HCT116 (cell line): ENCODE measurements around the gene CPNE5. TPM values are rescaled to one million over a fixed set of nuclear protein-coding genes. Genes with fewer than 3 reads are reported as not detected.

Experiments
- ATAC-seq: fragments of 200-7000 bp; cut with Tn5 transposase; 2 replicates; pipeline ENCODE4 v1.9.1; 2020; ENCODE audit warnings: mild to moderate bottlenecking, moderate library complexity
- BruUV-seq: library from RNA; stranded (reverse); fragments of 400-500 nt; replicated peaks from 2 replicates; lab custom pipeline; 2021; lab: Mats Ljungman, UMichigan
- CTCF ChIA-PET: fragments of 300-600 bp; sonication (Branson Sonifier 250); formaldehyde crosslinking; loops from one replicate; lab custom pipeline; 2021; ENCODE audit warnings: antibody characterized with exemption; lab: Charles Lee
- POLR2A ChIA-PET: fragments of 300-600, 350-600 bp; sonication (Branson Sonifier 250); formaldehyde crosslinking; loops from one replicate; lab custom pipeline; 2021; ENCODE audit warnings: antibody characterized with exemption; lab: Charles Lee
- RAD21 ChIA-PET, 2 experiments: fragments of 300-600 bp; sonication (Branson Sonifier 250); formaldehyde crosslinking; loops; one replicate each; lab custom pipeline; 2023; ENCODE audit warnings: low total read pairs in 2 of 2; ENCODE audit not compliant: uncharacterized antibody in 2 of 2, unreplicated experiment in 2 of 2, low non-redundant PET in 1 of 2; lab: Charles Lee
- DNase-seq: peaks from one replicate; pipeline ENCODE4 v3.0.0-alpha.2; 2010; ENCODE audit warnings: low read depth, low spot score
- H2AFZ ChIP-seq: fragments of 200-600 bp; shearing (Covaris generic), sonication (generic); 2 replicates; pipeline ENCODE4 v1.6.1; 2017; ENCODE audit warnings: low read depth, mixed run types, mixed read lengths, antibody characterized with exemption, low read length; ENCODE audit not compliant: poor library complexity, severe bottlenecking
- H3K27ac ChIP-seq: 2 replicates; pipeline ENCODE4 v1.5.1; 2012; ENCODE audit warnings: low read depth, low read length
- H3K27me3 ChIP-seq: fragments of 200-600 bp; sonication (generic); 2 replicates; pipeline ENCODE4 v1.6.1; 2016; ENCODE audit warnings: mixed run types, low read length, mixed read lengths; ENCODE audit not compliant: insufficient read depth
- H3K36me3 ChIP-seq, 2 experiments: fragments of 200-500 bp in 1 of 2; fragments of 200-600 bp in 1 of 2; sonication (Bioruptor generic) in 1 of 2; sonication (generic) in 1 of 2; 2 replicates each; pipeline versions ENCODE4 v1.5.1 to v1.6.1; 2014 to 2016; ENCODE audit warnings: low read length in 2 of 2, inconsistent platforms in 1 of 2, mixed read lengths in 1 of 2, mixed run types in 1 of 2; ENCODE audit not compliant: insufficient read depth in 2 of 2, control insufficient read depth in 1 of 2
- H3K4me1 ChIP-seq, 2 experiments: fragments of 200-600 bp in 1 of 2; sonication (generic) in 1 of 2; 2 replicates each; pipeline versions ENCODE4 v1.5.1 to v1.6.1; 2012 to 2017; ENCODE audit warnings: low read length in 2 of 2, inconsistent platforms in 1 of 2, mild to moderate bottlenecking in 1 of 2, mixed read lengths in 1 of 2, mixed run types in 1 of 2, moderate library complexity in 1 of 2; ENCODE audit not compliant: insufficient read depth in 2 of 2, control insufficient read depth in 1 of 2
- H3K4me2 ChIP-seq: fragments of 200-600 bp; sonication (generic); 2 replicates; pipeline ENCODE4 v1.6.1; 2017; ENCODE audit warnings: mixed run types, low read length, mixed read lengths
- H3K4me3 ChIP-seq, 2 experiments: fragments of 200-600 bp in 1 of 2; sonication (generic) in 1 of 2; replicated peaks in 1 of 2; 2 replicates each; pipeline ENCODE4 v1.5.1; 2011 to 2016; ENCODE audit warnings: low read length in 2 of 2, control low read depth in 1 of 2, low read depth in 1 of 2, mild to moderate bottlenecking in 1 of 2, mixed read lengths in 1 of 2, mixed run types in 1 of 2
- H3K79me2 ChIP-seq: fragments of 200-600 bp; sonication (generic); 2 replicates; pipeline ENCODE4 v1.6.1; 2017; ENCODE audit warnings: mild to moderate bottlenecking, mixed run types, low read length, moderate library complexity, mixed read lengths; ENCODE audit not compliant: insufficient read depth
- H3K9ac ChIP-seq: fragments of 200-600 bp; sonication (generic); 2 replicates; pipeline ENCODE4 v1.6.1; 2016; ENCODE audit warnings: low read length, mixed read lengths
- H3K9me2 ChIP-seq: fragments of 200-600 bp; sonication (generic), shearing (Covaris generic); 2 replicates; pipeline ENCODE4 v1.6.1; 2017; ENCODE audit warnings: mixed run types, mild to moderate bottlenecking, moderate library complexity; ENCODE audit not compliant: insufficient read depth
- H3K9me3 ChIP-seq, 2 experiments: fragments of 200-500 bp in 1 of 2; fragments of 200-600 bp in 1 of 2; sonication (Bioruptor generic) in 1 of 2; sonication (generic) in 1 of 2; 2 replicates each; pipeline ENCODE4 v1.6.1; 2014 to 2017; ENCODE audit warnings: low read length in 2 of 2, mixed read lengths in 2 of 2, inconsistent platforms in 1 of 2, low read depth in 1 of 2, mild to moderate bottlenecking in 1 of 2, mixed run types in 1 of 2, moderate library complexity in 1 of 2; ENCODE audit not compliant: control insufficient read depth in 1 of 2, insufficient read depth in 1 of 2
- H4K20me1 ChIP-seq: fragments of 200-600 bp; sonication (generic), shearing (Covaris generic); 2 replicates; pipeline ENCODE4 v1.6.1; 2017; ENCODE audit warnings: mixed run types, mild to moderate bottlenecking, moderate library complexity; ENCODE audit not compliant: insufficient read depth
- CBX3 ChIP-seq: IDR thresholded peaks from 2 replicates; pipeline ENCODE4 v1.6.1; 2012; ENCODE audit warnings: low read depth
- CEBPB ChIP-seq: IDR thresholded peaks from 2 replicates; pipeline ENCODE4 v1.6.1; 2012; ENCODE audit warnings: low read depth
- EGR1 ChIP-seq: IDR thresholded peaks from 2 replicates; pipeline ENCODE4 v1.6.1; 2012; ENCODE audit warnings: low read depth
- ELF1 ChIP-seq: IDR thresholded peaks from 2 replicates; pipeline ENCODE4 v1.6.1; 2012; ENCODE audit warnings: low read depth, borderline replicate concordance
- EZH2 ChIP-seq: fragments of 200-600 bp; sonication (generic); IDR thresholded peaks from 2 replicates; pipeline ENCODE4 v1.6.1; 2017; ENCODE audit warnings: antibody characterized with exemption, mixed run types
- EZH2phosphoT487 ChIP-seq: fragments of 200-600 bp; IDR thresholded peaks from 2 replicates; pipeline ENCODE4 v1.6.1; 2018; ENCODE audit warnings: antibody characterized with exemption, borderline replicate concordance
- FOSL1 ChIP-seq: IDR thresholded peaks from 2 replicates; pipeline ENCODE4 v1.6.1; 2012; ENCODE audit warnings: low read depth
- JUND ChIP-seq: IDR thresholded peaks from 2 replicates; pipeline ENCODE4 v1.6.1; 2012
- POLR2AphosphoS5 ChIP-seq: IDR thresholded peaks from 2 replicates; pipeline ENCODE4 v1.6.1; 2011; ENCODE audit warnings: mild to moderate bottlenecking, low read depth, low read length, moderate library complexity
- RAD21 ChIP-seq: IDR thresholded peaks from 2 replicates; pipeline ENCODE4 v1.6.1; 2012; ENCODE audit warnings: low read depth, mild to moderate bottlenecking
- SIN3A ChIP-seq: IDR thresholded peaks from 2 replicates; pipeline ENCODE4 v1.6.1; 2012; ENCODE audit warnings: low read depth
- YY1 ChIP-seq: IDR thresholded peaks from 2 replicates; pipeline ENCODE4 v1.6.1; 2011; ENCODE audit warnings: low read length, low read depth, moderate library complexity, mild to moderate bottlenecking; ENCODE audit not compliant: insufficient replicate concordance; ENCODE audit errors: extremely low read depth
- ZFX ChIP-seq: fragments of 450-650 bp; IDR thresholded peaks from 2 replicates; pipeline ENCODE4 v1.6.1; 2017
- intact Hi-C: fragments of 100-400 bp; cut with micrococcal nuclease; formaldehyde crosslinking; loops from 2 replicates; pipeline ENCODE4 v1.10.0; 2022
- total RNA-seq: library from RNA; stranded (reverse); gene quantifications from one replicate; pipeline ENCODE4 v1.2.1, GENCODE V29; 2021; ENCODE audit not compliant: unreplicated experiment
- TF ChIP-seq, protein P1 (sequence below), 3 experiments: fragments of 200-600 bp in 1 of 3; sonication (generic) in 1 of 3; IDR thresholded peaks in 2 of 3; conservative IDR thresholded peaks in 1 of 3; 2 replicates each; pipeline ENCODE4 v1.5.1; 2012 to 2017; ENCODE audit warnings: low read depth in 2 of 3, low read length in 2 of 3, antibody characterized with exemption in 1 of 3, borderline replicate concordance in 1 of 3, control low read depth in 1 of 3, mild to moderate bottlenecking in 1 of 3, mixed read lengths in 1 of 3, mixed run types in 1 of 3, moderate library complexity in 1 of 3; ENCODE audit not compliant: insufficient read depth in 1 of 3
- TF ChIP-seq, protein P2 (sequence below): IDR thresholded peaks from 2 replicates; pipeline ENCODE4 v1.6.1; 2012
- TF ChIP-seq, protein P3 (sequence below): IDR thresholded peaks from 2 replicates; pipeline ENCODE4 v1.6.1; 2011; ENCODE audit warnings: mild to moderate bottlenecking, low read length, moderate library complexity; ENCODE audit not compliant: insufficient replicate concordance; ENCODE audit errors: extremely low read depth
- TF ChIP-seq, protein P4 (sequence below): IDR thresholded peaks from 2 replicates; pipeline ENCODE4 v1.6.1; 2012; ENCODE audit warnings: low read depth

Gene CPNE5
- total RNA-seq, 1 experiment from 2014 or later: not detected

DNA sequence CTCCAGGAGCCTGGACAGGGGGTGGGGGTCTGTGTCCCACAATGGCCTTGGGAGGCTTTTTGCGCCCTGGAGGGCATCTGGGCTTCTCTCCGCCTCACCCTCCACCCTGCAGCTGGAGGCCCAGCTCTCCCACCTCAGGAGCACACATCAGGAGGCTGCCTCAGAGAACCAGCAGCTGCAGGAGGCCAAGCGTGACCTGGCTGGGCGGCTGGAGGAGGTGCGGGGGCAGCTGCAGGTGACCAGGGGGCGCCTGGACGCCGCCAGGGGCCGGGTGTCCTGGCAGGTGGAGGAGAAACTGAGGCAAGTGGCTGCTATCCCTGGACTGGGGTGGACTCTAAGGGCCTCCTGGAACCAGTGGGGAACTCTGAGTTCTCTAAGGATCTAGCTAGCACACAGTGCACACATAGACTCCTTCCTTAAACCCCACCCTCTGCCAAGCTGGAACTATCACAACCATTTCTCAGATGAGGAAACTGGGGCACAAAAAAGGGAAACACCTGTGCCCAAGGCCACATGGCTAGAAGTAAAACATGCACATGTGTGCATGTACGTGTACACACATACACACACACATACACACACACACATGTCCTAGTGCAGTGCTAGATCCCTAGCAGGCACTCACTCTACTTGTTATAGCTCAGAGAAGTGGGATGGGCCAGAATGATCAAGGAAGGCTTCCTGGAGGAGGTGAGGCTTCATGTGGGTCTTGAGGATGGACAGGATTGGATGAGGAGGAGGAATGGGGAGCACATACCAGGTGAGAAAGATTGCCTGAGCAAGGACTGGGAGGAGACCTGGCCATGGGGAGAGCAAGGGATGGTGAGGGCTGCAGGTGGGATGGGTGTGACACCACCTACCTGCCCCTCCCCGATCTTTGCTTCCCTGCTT, 118.7 kb downstream of the CPNE5 start:
- Histone ChIP-seq H3K27ac (no peak overlapping the region), H3K79me2 (no peaks in the 10 kb centered on the region), H3K9me2 (no peaks in the 10 kb centered on the region), H3K27me3 (no peaks in the 10 kb centered on the region), H3K9ac (no peak overlapping the region), H3K4me1 (no peaks in the 10 kb centered on the region), H3K4me2 (no peak overlapping the region), H3K4me3 (no peak overlapping the region), H3K9me3 (no peaks in the 10 kb centered on the region), H2AFZ (no peak overlapping the region), H4K20me1 (no peaks in the 10 kb centered on the region), H3K36me3 (no peaks in the 10 kb centered on the region)
- POLR2A ChIA-PET: interaction anchor here (0.9 kb wide), 1 partner anchor 42 kb away, joined by 4 read pairs; the partner anchor contains the start of gene CDKN1A
- DNase-seq (no peak), ATAC-seq (no peak)
- CTCF ChIA-PET: no interaction called here
- RAD21 ChIA-PET: no interaction called here
- intact Hi-C loops: no loop called here
- BruUV-seq: no TSS peak
- TF ChIP-seq ZFX: no peak
- TF ChIP-seq, protein P1, sequence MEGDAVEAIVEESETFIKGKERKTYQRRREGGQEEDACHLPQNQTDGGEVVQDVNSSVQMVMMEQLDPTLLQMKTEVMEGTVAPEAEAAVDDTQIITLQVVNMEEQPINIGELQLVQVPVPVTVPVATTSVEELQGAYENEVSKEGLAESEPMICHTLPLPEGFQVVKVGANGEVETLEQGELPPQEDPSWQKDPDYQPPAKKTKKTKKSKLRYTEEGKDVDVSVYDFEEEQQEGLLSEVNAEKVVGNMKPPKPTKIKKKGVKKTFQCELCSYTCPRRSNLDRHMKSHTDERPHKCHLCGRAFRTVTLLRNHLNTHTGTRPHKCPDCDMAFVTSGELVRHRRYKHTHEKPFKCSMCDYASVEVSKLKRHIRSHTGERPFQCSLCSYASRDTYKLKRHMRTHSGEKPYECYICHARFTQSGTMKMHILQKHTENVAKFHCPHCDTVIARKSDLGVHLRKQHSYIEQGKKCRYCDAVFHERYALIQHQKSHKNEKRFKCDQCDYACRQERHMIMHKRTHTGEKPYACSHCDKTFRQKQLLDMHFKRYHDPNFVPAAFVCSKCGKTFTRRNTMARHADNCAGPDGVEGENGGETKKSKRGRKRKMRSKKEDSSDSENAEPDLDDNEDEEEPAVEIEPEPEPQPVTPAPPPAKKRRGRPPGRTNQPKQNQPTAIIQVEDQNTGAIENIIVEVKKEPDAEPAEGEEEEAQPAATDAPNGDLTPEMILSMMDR (IDR thresholded peaks at IDR 0.05 in 2 of 3, conservative IDR thresholded peaks at IDR 0.05 in 1 of 3; ENCODE audit: borderline replicate concordance in 1 of 3, insufficient read depth in 1 of 3, low read depth in 2 of 3, low read length in 2 of 3): no peak
- TF ChIP-seq SIN3A: no peak
- no peak for TF ChIP-seq JUND
- TF ChIP-seq ELF1: no peak
- TF ChIP-seq POLR2AphosphoS5: no peak
- TF ChIP-seq, protein P2, sequence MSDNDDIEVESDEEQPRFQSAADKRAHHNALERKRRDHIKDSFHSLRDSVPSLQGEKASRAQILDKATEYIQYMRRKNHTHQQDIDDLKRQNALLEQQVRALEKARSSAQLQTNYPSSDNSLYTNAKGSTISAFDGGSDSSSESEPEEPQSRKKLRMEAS: no peak
- no peak for TF ChIP-seq YY1
- no peak for TF ChIP-seq EZH2
- TF ChIP-seq CEBPB: no peak
- TF ChIP-seq EGR1: no peak
- TF ChIP-seq, protein P3, sequence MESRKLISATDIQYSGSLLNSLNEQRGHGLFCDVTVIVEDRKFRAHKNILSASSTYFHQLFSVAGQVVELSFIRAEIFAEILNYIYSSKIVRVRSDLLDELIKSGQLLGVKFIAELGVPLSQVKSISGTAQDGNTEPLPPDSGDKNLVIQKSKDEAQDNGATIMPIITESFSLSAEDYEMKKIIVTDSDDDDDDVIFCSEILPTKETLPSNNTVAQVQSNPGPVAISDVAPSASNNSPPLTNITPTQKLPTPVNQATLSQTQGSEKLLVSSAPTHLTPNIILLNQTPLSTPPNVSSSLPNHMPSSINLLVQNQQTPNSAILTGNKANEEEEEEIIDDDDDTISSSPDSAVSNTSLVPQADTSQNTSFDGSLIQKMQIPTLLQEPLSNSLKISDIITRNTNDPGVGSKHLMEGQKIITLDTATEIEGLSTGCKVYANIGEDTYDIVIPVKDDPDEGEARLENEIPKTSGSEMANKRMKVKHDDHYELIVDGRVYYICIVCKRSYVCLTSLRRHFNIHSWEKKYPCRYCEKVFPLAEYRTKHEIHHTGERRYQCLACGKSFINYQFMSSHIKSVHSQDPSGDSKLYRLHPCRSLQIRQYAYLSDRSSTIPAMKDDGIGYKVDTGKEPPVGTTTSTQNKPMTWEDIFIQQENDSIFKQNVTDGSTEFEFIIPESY: no peak
- no peak for TF ChIP-seq EZH2phosphoT487
- TF ChIP-seq CBX3: no peak
- TF ChIP-seq, protein P4, sequence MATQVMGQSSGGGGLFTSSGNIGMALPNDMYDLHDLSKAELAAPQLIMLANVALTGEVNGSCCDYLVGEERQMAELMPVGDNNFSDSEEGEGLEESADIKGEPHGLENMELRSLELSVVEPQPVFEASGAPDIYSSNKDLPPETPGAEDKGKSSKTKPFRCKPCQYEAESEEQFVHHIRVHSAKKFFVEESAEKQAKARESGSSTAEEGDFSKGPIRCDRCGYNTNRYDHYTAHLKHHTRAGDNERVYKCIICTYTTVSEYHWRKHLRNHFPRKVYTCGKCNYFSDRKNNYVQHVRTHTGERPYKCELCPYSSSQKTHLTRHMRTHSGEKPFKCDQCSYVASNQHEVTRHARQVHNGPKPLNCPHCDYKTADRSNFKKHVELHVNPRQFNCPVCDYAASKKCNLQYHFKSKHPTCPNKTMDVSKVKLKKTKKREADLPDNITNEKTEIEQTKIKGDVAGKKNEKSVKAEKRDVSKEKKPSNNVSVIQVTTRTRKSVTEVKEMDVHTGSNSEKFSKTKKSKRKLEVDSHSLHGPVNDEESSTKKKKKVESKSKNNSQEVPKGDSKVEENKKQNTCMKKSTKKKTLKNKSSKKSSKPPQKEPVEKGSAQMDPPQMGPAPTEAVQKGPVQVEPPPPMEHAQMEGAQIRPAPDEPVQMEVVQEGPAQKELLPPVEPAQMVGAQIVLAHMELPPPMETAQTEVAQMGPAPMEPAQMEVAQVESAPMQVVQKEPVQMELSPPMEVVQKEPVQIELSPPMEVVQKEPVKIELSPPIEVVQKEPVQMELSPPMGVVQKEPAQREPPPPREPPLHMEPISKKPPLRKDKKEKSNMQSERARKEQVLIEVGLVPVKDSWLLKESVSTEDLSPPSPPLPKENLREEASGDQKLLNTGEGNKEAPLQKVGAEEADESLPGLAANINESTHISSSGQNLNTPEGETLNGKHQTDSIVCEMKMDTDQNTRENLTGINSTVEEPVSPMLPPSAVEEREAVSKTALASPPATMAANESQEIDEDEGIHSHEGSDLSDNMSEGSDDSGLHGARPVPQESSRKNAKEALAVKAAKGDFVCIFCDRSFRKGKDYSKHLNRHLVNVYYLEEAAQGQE: no peak
- TF ChIP-seq RAD21: no peak
- TF ChIP-seq FOSL1: no peak
